Measurements from ENCODE around the gene LCE2C.

DNA sequence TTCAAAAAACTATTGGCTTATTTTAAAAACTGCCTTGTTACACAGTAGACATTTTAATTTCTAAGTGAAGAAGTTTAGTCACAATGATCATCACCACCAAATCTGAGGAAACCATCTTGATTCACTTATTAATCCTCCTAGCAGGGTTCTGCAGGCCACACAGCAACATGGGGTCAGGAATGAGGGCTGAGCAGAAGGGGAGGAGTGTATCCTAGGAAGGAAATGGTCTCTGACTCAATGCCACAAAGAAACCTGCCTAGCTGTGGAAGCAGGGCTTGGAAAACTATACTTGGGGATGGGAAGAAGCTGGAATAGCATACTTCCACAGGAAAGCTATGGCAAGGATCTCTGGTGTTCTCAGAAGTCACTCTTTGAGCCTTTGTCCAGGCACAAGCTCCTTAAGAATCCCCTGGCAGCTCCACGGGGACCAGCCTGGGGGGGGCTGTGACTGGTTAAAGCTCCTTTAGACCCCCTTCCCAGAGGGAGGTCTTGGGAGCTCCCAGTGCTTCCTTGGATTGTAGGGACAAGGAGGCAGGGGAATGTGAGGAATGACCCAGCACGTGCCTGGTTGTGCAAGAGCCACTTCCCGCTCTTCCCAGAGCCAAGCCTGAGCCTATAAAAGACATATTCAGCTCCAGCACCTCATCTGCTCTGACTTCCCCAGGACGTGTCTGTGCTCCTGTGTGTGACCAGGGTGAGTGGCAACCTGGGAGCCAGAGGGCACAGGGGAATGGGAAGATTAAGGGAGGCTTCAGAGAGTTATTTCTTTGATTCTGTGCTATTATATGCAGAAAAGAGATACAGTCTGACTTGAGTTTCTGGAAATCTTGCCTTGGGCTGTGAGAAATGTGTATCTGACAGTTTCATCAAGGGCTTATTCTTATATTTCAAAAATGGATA is 22.9 kb downstream of the LCE2C start, which contains the start of gene LCE2A:
- no peak for TF ChIP-seq ZNF274 (IDR thresholded peaks at IDR 0.05; ENCODE audit: low read depth, low read length)
- no peak for TF ChIP-seq SUZ12 (IDR thresholded peaks at IDR 0.05; ENCODE audit: extremely low read depth, insufficient read depth, insufficient read length)

Data from NT2/D1 (cell line).